ENCODE results near the gene SUV39H1. TPM values are rescaled to one million over a fixed set of nuclear protein-coding genes. Genes with fewer than 3 reads are reported as not detected.
"Not testable (repeated sequence)": the region's sequence is repeated elsewhere in the genome, so short reads cannot be mapped to it uniquely, and the experiment has no call there.

The SUV39H1 gene
- total RNA-seq: 10 to 100 TPM; 40.1 to 41.4 TPM

GRCh38 chrX:48696301-48696908 lies at the start of gene SUV39H1:
Gene SUV39H1, plus strand, starts transcription at chrX:48696734. Its CDS starts 51 bp downstream, at chrX:48696785.
- peak; percentile 90 for DNase-seq
- H3K4me3 Mint-ChIP-seq: peak within 1 kb of the TSS; percentile 91
- ATAC-seq: peak; percentile 94
- H3K9me3 Mint-ChIP-seq (ENCODE audit: low read depth): no peaks in the 10 kb centered on the region
- H3K27me3 Mint-ChIP-seq: no peaks in the 10 kb centered on the region
- H3K4me1 Mint-ChIP-seq: peaks cover 47% of the 10 kb centered on the region
- peak within 1 kb of the TSS; percentile 97 for H3K27ac Mint-ChIP-seq
- peaks cover 16% of the 10 kb centered on the region for H3K36me3 Mint-ChIP-seq
- CTCF ChIA-PET: interaction anchor here (1.0 to 1.2 kb wide), 2 partner anchors 20 to 42 kb away, joined by 3 read pairs; no protein-coding TSS in a partner anchor

GRCh38 chrX:48648336-48648751 lies 48.2 kb upstream of the SUV39H1 start:
- Mint-ChIP-seq H3K27me3 (no peaks in the 10 kb centered on the region), H3K9me3 (ENCODE audit: low read depth) (no peaks in the 10 kb centered on the region), H3K27ac (no peak overlapping the region), H3K4me1 (peaks cover 4% of the 10 kb centered on the region), H3K4me3 (no peak overlapping the region), H3K36me3 (no peaks in the 10 kb centered on the region)
- ATAC-seq: peak; percentile 69
- CTCF ChIA-PET: interaction anchor here (0.6 to 1.7 kb wide), 17 partner anchors 10 to 324 kb away, joined by 3 to 9 read pairs (median 4); partner anchors contain the start of genes HDAC6, KCND1, PQBP1 and TIMM17B
- peak; percentile 47 for DNase-seq

GRCh38 chrX:48649102-48649501 lies 47.4 kb upstream of the SUV39H1 start:
- Mint-ChIP-seq H3K36me3 (no peaks in the 10 kb centered on the region), H3K4me3 (no peak overlapping the region), H3K4me1 (peaks cover 4% of the 10 kb centered on the region), H3K9me3 (ENCODE audit: low read depth) (no peaks in the 10 kb centered on the region), H3K27me3 (peaks cover 3% of the 10 kb centered on the region), H3K27ac (no peak overlapping the region)
- CTCF ChIA-PET: interaction anchor here (1.0 to 1.7 kb wide), 5 partner anchors 17 to 323 kb away, joined by 3 to 5 read pairs (median 4); partner anchors contain the start of gene KCND1
- ATAC-seq (no peak), DNase-seq (no peak)

- H3K36me3 Mint-ChIP-seq; H3K4me1 Mint-ChIP-seq; H3K9me3 Mint-ChIP-seq (ENCODE audit: low read depth); H3K27ac Mint-ChIP-seq; CTCF ChIA-PET; H3K4me3 Mint-ChIP-seq; ATAC-seq; DNase-seq; H3K27me3 Mint-ChIP-seq: not testable (repeated sequence)
These were observed 44.4 kb upstream of the SUV39H1 start for GRCh38 chrX:48652055-48652579.

GRCh38 chrX:48654746-48655145 lies 41.8 kb upstream of the SUV39H1 start:
- ATAC-seq; CTCF ChIA-PET; H3K4me1 Mint-ChIP-seq; H3K36me3 Mint-ChIP-seq; H3K27ac Mint-ChIP-seq; H3K4me3 Mint-ChIP-seq; H3K27me3 Mint-ChIP-seq; H3K9me3 Mint-ChIP-seq (ENCODE audit: low read depth); DNase-seq: not testable (repeated sequence)

- H3K9me3 Mint-ChIP-seq (ENCODE audit: low read depth); H3K27me3 Mint-ChIP-seq; H3K36me3 Mint-ChIP-seq; H3K27ac Mint-ChIP-seq; H3K4me1 Mint-ChIP-seq; ATAC-seq; DNase-seq; H3K4me3 Mint-ChIP-seq; CTCF ChIA-PET: not testable (repeated sequence)
These were observed 36.8 kb upstream of the SUV39H1 start for GRCh38 chrX:48659686-48660085.

GRCh38 chrX:48663241-48663640 lies 33.3 kb upstream of the SUV39H1 start:
- Mint-ChIP-seq H3K4me3 (no peak overlapping the region), H3K4me1 (peaks cover 3% of the 10 kb centered on the region), H3K9me3 (ENCODE audit: low read depth) (no peaks in the 10 kb centered on the region), H3K36me3 (no peaks in the 10 kb centered on the region), H3K27me3 (no peaks in the 10 kb centered on the region), H3K27ac (no peak overlapping the region)
- DNase-seq (no peak), ATAC-seq (no peak)
- CTCF ChIA-PET: no interaction called here

- no peak for ATAC-seq
- CTCF ChIA-PET: no interaction called here
- Mint-ChIP-seq H3K27me3 (no peaks in the 10 kb centered on the region), H3K9me3 (ENCODE audit: low read depth) (no peaks in the 10 kb centered on the region), H3K4me3 (no peak overlapping the region), H3K27ac (no peak overlapping the region), H3K36me3 (no peaks in the 10 kb centered on the region), H3K4me1 (peaks cover 3% of the 10 kb centered on the region)
- no peak for DNase-seq
These were observed 32.4 kb upstream of the SUV39H1 start for GRCh38 chrX:48664156-48664555.

- H3K36me3 Mint-ChIP-seq: no peaks in the 10 kb centered on the region
- no peaks in the 10 kb centered on the region for H3K9me3 Mint-ChIP-seq (ENCODE audit: low read depth)
- H3K4me3 Mint-ChIP-seq: no peak overlapping the region
- H3K27ac Mint-ChIP-seq: no peak overlapping the region
- DNase-seq: no peak
- ATAC-seq: no peak
- CTCF ChIA-PET: no interaction called here
- peaks cover 3% of the 10 kb centered on the region for H3K4me1 Mint-ChIP-seq
- H3K27me3 Mint-ChIP-seq: no peaks in the 10 kb centered on the region
These were observed 30.5 kb upstream of the SUV39H1 start for GRCh38 chrX:48665991-48666390.

GRCh38 chrX:48666649-48667048 lies 29.9 kb upstream of the SUV39H1 start:
- Mint-ChIP-seq H3K4me3 (no peak overlapping the region), H3K36me3 (no peaks in the 10 kb centered on the region), H3K27ac (no peak overlapping the region), H3K4me1 (no peaks in the 10 kb centered on the region), H3K9me3 (ENCODE audit: low read depth) (no peaks in the 10 kb centered on the region), H3K27me3 (no peaks in the 10 kb centered on the region)
- CTCF ChIA-PET: no interaction called here
- DNase-seq (no peak), ATAC-seq (no peak)

- H3K9me3 Mint-ChIP-seq (ENCODE audit: low read depth): no peaks in the 10 kb centered on the region
- CTCF ChIA-PET: no interaction called here
- H3K4me3 Mint-ChIP-seq: no peak overlapping the region
These were observed 29.0 kb upstream of the SUV39H1 start for GRCh38 chrX:48667509-48667908.

GRCh38 chrX:48668187-48668586 lies 28.3 kb upstream of the SUV39H1 start:
- H3K27me3 Mint-ChIP-seq; ATAC-seq; CTCF ChIA-PET; H3K4me3 Mint-ChIP-seq; H3K4me1 Mint-ChIP-seq; DNase-seq; H3K36me3 Mint-ChIP-seq; H3K27ac Mint-ChIP-seq; H3K9me3 Mint-ChIP-seq (ENCODE audit: low read depth): not testable (repeated sequence)

More at GRCh38 chrX:48667509-48667908, 29.0 kb upstream of the SUV39H1 start:
- no peak overlapping the region for H3K27ac Mint-ChIP-seq
- no peaks in the 10 kb centered on the region for H3K36me3 Mint-ChIP-seq
- H3K4me1 Mint-ChIP-seq: no peaks in the 10 kb centered on the region
- H3K27me3 Mint-ChIP-seq: no peaks in the 10 kb centered on the region
- DNase-seq: no peak
- no peak for ATAC-seq

- ATAC-seq: peak; percentile 97
- H3K9me3 Mint-ChIP-seq (ENCODE audit: low read depth): no peaks in the 10 kb centered on the region
- peak overlapping the region; percentile 86 for H3K27ac Mint-ChIP-seq
- H3K27me3 Mint-ChIP-seq: no peaks in the 10 kb centered on the region
- H3K4me3 Mint-ChIP-seq: peak overlapping the region; percentile 84
- H3K4me1 Mint-ChIP-seq: peaks cover 28% of the 10 kb centered on the region
- CTCF ChIA-PET: interaction anchor here (1.0 kb wide), 1 partner anchor 21 kb away, joined by 3 read pairs; the partner anchor contains the start of gene SUV39H1
- peaks cover 2% of the 10 kb centered on the region for H3K36me3 Mint-ChIP-seq
- DNase-seq: peak; percentile 92
These were observed 20.2 kb upstream of the SUV39H1 start for GRCh38 chrX:48676106-48676892.
